NCI-H2029 (cell line): Measurements from ENCODE around the gene NT5C2.
"Not testable (repeated sequence)": the region's sequence is repeated elsewhere in the genome, so short reads cannot be mapped to it uniquely, and the experiment has no call there.

Experiments
- DNase-seq: peaks from one replicate; lab custom pipeline; 2025; lab: John Stamatoyannopoulos, UW

Gene NT5C2

DNA sequence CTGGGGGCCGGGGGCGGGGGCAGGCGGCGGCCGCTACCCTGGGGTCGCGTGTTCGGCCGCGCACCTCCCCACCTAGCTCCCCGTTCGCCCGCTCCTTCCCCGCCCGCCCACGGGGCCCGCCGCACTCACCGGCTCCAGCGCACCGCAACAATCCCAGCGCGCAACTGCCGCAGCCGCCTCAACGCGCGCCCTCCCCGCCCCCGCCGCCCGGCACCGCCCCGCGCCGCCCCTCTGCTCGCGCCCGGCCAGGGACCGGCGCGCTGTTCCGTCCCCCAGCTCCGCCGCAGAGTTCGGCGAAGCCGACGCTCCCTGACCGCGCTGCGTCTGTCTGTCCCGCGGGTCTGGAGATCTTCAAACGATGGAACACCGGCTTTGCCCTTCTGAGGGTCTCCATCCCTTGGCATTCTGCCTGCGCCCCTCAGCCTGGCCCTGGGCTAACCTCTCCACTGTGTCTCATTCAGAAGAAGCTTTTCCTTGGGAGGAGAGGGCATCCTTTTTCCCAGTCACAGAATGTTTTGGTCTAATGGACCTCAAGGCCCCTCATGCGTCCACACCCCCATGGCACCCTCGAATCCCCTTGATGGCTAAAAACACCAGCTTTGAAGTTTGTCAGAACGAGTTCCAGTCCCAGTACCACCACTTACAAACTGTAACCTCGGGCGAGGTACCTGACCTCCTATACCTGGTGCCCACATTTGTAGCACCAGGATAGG is at the start of gene NT5C2:
TSS of gene NT5C2 (minus strand) at position 166 of the 713 bp plus-strand sequence. CDS start 18,314 bp downstream, outside the sequence.
- DNase-seq, result peak; percentile 13

DNA sequence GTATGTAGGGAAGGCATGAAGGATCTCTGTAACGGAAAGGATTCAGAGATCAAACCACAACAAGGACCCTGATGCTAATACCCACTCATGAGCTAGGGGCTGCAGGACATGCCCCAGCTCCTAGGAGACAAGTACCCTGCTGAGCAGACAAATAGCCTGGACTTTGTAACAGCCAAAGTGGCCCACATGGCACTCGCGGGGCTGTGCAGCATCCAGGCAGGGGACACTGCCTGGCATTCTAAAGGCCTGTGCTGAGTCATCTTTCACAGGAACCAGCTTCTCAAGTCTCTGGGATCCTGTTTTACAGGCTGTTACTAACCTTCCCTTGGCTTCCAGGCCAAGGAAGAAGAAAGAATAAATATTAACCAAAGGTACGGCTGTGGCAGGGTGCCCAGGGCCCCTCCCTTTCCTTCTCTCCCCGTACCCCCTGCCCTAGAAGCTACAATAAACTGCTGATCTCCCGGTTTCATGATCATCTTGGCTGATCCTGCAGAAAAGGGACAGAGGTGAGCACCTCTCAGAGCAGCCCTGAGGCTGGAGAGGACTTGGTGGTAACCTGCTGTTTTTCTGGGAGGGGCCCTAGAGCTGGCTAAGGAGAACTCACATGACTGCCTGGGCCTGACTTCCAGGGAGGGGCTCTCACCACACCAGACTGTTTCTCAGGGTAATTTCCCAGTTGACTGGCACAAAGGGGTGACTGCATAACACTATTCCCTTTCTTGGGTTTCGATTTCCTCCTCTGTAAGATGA is 48.4 kb upstream of the NT5C2 start:
- DNase-seq, result peak; percentile 24

DNA sequence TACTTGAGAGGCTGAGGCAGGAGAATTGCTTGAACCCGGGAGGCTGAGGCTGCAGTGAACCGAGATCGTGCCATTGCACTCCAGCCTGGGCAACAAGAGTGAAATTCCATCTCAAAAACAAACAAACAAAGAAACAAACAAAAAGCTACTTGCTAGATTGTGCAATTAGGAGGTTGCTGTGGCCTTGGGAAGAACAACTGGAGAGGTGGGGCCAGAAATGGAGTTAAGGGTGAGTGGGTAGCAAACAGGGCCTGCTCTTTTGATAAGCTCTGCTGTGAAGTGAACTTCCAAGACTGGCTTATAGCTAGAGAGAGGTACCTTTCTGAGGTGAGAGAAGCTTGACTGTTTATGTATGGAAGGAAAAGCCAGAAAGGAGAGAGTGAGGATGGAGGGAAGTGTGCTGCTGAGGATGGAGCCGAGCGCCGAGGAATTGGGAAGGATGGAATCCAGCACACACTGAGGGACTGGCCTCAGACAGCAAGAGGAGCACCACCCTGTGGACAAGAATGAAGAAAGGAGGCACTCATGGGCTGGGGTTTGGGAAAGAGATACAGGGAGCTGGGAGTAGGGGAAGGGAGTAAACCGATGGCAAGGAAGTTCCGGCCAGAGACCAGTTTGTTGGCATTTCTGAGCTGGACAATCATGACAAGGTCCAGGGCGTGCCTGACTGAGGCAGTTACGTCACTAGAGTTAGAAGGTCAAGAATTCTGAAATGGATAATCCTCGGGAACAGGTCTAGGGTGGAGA is 45.6 kb upstream of the NT5C2 start:
- no peak for DNase-seq

- DNase-seq, result no peak
Measured at GRCh38 chr10:103235775-103236174, 42.7 kb upstream of the NT5C2 start.

DNA sequence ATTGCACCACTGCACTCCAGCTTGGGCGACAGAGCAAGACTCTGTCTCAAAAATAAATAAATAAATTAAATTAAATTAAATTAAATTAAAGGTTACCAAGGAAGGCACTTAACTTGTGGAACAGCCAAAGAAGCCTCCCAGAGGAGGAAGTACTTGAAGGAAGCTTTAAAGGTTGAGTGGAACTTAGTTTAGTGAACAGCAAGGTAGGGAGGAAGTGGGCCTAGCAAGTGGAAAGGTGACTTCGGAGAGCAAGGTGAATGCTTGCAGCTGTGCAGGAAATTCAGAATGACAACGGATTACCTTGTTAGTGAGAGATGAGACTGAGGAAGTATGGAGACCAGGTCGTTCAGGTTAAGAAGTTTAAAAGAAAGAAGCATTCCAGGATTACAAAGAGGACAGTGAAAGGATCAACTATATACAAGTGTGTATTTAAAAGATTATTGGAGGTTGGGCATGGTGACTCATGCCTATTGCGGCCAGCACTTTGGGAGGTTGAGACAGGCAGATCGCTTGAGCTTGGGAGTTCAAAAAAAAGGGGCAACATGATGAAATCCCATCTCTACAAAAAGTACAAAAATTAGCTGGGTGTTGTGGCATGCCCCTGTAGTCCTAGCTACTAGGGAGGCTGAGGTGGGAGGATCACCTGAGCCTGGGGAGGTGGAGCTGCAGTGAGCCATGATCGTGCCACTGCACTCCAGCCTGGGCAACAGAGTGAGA is 39.9 kb upstream of the NT5C2 start:
- DNase-seq, result no peak

DNA sequence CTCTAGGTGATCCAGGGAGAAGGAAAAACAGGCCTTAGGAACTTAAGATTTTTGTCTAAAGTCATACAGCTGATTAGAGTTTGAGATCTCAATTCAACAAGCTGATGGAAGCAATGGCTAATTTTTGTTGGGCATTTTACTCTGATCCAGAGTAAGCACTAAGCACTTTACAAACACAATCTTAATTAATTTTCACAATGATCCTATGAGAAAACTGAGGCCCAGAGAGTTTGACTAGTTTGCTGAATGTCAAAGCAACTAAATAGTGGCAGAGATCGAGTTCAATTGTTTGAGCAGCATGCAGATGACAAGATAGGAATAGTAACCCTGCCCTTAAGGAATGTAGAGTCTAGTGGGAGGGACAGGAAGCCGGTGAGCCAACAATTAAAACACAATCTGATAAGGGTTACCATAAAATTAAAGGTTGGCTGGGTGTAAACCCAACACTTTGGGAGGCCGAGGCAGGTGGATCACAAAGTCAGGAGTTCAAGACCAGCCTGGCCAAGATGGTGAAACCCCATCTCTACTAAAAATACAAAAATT is 39.1 kb upstream of the NT5C2 start:
- DNase-seq, result no peak

DNA sequence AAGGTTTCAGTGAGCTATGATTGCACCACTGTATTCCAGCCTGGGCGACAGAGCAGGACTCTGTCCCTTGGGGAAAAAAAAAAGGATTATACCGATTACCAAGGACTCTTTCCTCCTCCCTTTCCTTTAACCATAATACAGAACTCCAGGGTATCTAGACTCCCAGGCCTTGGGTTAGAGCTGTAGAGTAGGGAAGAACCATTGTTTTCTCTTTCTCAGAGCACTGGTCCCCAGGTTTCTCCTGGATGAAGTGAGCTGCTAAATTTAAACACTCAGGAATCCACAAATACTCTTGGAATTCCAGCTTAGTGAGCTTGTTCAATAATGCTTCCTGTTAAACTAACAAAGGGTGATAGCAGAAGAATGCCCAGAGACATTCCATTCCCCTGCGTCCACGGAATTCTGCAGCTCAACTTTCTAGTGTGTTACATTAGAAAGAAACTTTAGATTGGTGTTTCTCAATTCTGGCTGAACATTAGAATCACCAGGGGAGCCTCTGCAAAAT is 38.0 kb upstream of the NT5C2 start:
- DNase-seq, result no peak

- DNase-seq, result no peak
Measured at GRCh38 chr10:103227416-103227815, 34.3 kb upstream of the NT5C2 start.

DNA sequence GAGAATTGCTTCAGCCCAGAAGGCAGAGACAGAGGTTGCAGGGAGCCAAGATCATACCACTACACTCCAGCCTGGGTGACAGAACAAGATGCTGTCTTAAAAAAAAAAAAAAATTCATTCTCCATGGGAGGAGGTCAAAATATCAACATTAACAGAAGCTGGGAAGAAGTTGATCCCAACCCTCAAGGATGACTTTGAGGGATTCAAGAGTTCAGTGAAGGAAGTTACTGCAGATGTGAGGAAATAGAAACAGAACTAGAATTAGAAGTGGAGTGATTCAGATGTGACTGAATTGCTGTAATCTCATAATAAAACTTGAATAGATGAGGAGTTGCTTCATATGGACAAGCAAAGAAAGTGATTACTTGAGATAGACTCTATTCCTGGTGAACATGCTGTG is 32.9 kb upstream of the NT5C2 start:
- DNase-seq, result no peak

GRCh38 chr10:103224721-103225120 is 31.6 kb upstream of the NT5C2 start:
- not testable (repeated sequence) for DNase-seq

- no peak for DNase-seq
Measured at GRCh38 chr10:103224133-103224532, 31.1 kb upstream of the NT5C2 start.

GRCh38 chr10:103216362-103216761 is 23.3 kb upstream of the NT5C2 start:
- not testable (repeated sequence) for DNase-seq

DNA sequence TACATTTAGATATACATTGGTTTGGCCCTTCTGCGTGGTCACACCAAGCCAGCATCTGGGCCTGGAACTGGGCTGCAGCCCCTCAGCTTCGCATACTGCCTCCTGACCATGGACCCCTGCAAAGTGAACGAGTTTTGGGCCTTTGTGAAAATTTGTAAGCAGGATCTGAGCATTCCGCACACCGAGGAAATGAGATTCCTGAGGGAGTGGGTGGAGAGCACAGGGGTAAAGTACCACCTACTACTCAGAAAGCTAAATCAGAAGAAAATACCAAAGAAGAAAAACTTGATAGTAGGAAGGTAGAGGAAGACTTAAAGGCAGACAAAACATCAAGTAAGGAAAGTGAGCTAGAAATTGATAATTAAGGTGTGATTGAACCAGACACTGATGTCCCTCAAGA is 22.5 kb upstream of the NT5C2 start:
- DNase-seq, result no peak

DNA sequence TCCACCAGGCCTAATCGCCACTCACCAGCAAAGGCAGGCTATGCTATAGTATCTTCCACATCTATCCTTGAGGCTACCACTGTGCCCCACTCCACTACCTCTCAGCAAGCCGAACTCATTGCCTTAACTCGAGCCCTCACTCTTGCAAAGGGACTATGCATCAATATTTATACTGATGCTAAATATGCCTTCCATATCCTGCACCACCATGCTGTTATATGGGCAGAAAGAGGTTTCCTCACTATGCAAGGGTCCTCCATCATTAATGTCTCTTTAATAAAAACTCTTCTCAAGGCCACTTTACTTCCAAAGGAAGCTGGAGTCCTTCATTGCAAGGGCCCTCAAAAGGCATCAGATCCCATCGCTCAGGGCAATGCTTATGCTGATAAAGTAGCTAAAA is 17.2 kb upstream of the NT5C2 start:
- not testable (repeated sequence) for DNase-seq

GRCh38 chr10:103207643-103208042 is 14.6 kb upstream of the NT5C2 start:
- not testable (repeated sequence) for DNase-seq

DNA sequence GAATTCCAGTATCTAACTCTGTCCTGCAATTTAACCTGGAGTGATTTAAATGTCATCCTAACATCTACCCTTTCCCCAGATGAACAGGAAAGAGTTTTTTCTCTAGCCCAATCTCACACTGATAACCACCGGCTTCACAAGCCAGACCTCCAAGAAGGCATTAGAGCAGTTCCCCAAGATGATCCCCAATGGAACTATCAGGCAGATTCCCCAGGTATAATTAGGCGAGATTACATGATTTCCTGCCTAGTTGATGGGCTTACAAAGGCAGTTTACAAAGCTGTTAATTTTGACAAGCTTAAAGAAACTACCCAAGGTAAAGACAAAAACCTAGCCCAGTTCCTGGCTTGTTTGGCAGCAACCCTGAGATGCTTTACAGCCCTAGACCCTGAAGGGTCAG is 14.1 kb upstream of the NT5C2 start:
- DNase-seq, result no peak

DNA sequence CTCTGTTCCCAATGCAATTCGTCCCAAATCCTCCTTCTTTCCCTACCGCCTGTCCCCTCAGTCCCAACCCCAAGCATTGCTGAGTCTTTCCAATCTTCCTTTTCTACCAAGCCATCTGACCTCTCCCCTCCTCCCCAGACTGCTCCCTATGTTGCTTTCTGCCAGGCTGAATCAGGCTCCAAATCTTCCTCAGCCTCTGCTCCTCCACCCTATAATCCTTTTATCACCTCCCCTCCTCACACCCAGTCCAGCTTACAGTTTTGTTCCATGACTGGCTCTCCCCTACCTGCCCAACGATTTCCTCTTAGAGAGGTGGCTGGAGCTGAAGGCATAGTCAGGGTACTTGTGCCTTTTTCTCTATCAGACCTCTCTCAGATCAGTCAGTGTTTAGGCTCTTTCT is 13.6 kb upstream of the NT5C2 start:
- not testable (repeated sequence) for DNase-seq

DNA sequence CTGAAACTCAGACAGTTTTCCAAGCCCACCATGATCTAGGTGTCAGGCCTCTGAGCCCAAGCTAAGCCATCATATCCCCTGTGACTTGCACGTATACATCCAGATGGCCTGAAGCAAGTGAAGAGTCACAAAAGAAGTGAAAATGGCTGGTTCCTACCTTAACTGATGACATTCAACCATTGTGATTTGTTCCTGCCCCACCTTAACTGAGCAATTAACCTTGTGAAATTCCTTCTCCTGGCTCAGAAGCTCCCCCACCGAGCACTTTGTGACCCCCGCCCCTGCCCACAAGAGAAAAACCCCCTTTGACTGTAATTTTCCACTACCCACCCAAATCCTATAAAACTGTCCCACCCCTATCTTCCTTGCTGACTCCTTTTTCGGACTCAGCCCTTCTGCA is 12.3 kb upstream of the NT5C2 start:
- not testable (repeated sequence) for DNase-seq

GRCh38 chr10:103204353-103205255 is 11.5 kb upstream of the NT5C2 start:
- DNase-seq, result no peak

GRCh38 chr10:103203466-103203865 is 10.4 kb upstream of the NT5C2 start:
- no peak for DNase-seq

- DNase-seq, result no peak
Measured at GRCh38 chr10:103202319-103202718, 9.2 kb upstream of the NT5C2 start.
